Parathyroid adenoma (tissue), 2 donors: ENCODE measurements around the gene SLC39A11.

Source experiments
- H2AFZ ChIP-seq: fragments of 300-600 bp; sonication (generic); one replicate; pipeline ENCODE4 v1.7.0; 2017; ENCODE audit warnings: antibody characterized with exemption, mild to moderate bottlenecking
- H3K27ac ChIP-seq: fragments of 300-600 bp; sonication (generic); one replicate; pipeline ENCODE4 v1.7.0; 2017
- H3K27me3 ChIP-seq: fragments of 300-600 bp; sonication (generic); one replicate; pipeline ENCODE4 v1.7.0; 2017; ENCODE audit warnings: low read length; ENCODE audit not compliant: control insufficient read depth, insufficient read depth
- H3K36me3 ChIP-seq: fragments of 300-600 bp; sonication (generic); one replicate; pipeline ENCODE4 v1.7.0; 2017; ENCODE audit warnings: low read length; ENCODE audit not compliant: control insufficient read depth, insufficient read depth
- H3K4me1 ChIP-seq: fragments of 300-600 bp; sonication (generic); one replicate; pipeline ENCODE4 v1.7.0; 2017; ENCODE audit warnings: control low read depth
- H3K4me2 ChIP-seq: fragments of 300-600 bp; sonication (generic); one replicate; pipeline ENCODE4 v1.7.0; 2017; ENCODE audit warnings: low read length
- H3K4me3 ChIP-seq: fragments of 300-600 bp; sonication (generic); one replicate; pipeline ENCODE4 v1.7.0; 2017; ENCODE audit warnings: low read depth, low read length
- H3K79me2 ChIP-seq: fragments of 300-600 bp; sonication (generic); one replicate; pipeline ENCODE4 v1.7.0; 2017; ENCODE audit warnings: control low read depth
- H3K9ac ChIP-seq: fragments of 300-600 bp; sonication (generic); one replicate; pipeline ENCODE4 v1.7.0; 2017; ENCODE audit warnings: mild to moderate bottlenecking
- H3K9me3 ChIP-seq: fragments of 300-600 bp; sonication (generic); one replicate; pipeline ENCODE4 v1.7.0; 2017; ENCODE audit warnings: low read length; ENCODE audit not compliant: control insufficient read depth
- CTCF ChIP-seq: fragments of 300-600 bp; sonication (generic); IDR thresholded peaks from one replicate; pipeline ENCODE4 v1.7.0; 2017; ENCODE audit warnings: antibody characterized with exemption, mild to moderate bottlenecking
- donor health status: primary hyperparathyroidism.

SLC39A11 gene

GRCh38 chr17:72760368-72760767, 332.1 kb downstream of the SLC39A11 start:
- no peak overlapping the region for H3K4me3 ChIP-seq

GRCh38 chr17:72759301-72759700, 333.2 kb downstream of the SLC39A11 start:
- H3K36me3 ChIP-seq = no peaks in the 10 kb centered on the region
- H3K4me2 ChIP-seq = no peak overlapping the region

More at GRCh38 chr17:72760368-72760767, 332.1 kb downstream of the SLC39A11 start:
- Histone ChIP-seq H3K79me2 (no peaks in the 10 kb centered on the region), H2AFZ (no peak overlapping the region), H3K36me3 (no peaks in the 10 kb centered on the region), H3K4me2 (no peak overlapping the region), H3K4me1 (no peaks in the 10 kb centered on the region), H3K9me3 (no peaks in the 10 kb centered on the region), H3K27me3 (no peaks in the 10 kb centered on the region), H3K27ac (no peak overlapping the region), H3K9ac (no peak overlapping the region)
- no peak for TF ChIP-seq CTCF

DNA sequence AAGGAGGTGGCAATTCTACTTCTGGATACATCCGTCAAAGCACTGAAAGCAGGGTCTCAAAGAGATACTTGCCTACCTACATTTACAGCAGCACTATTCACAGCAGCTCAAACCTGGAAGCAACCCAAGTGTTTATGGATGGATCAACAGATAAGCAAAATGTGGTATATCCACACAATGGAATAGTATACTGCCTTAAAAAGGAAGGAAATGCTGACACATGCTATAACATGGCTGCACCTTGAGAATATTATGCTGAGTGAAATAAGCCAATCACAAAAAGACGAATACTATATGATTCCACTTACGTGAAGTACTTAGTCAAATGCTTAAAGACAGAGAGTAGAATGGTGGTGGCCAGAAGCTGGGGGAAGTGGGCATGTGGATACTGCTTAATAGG, 336.2 kb downstream of the SLC39A11 start:
- Histone ChIP-seq H3K79me2 (no peaks in the 10 kb centered on the region), H3K27me3 (no peaks in the 10 kb centered on the region), H3K9ac (no peak overlapping the region), H3K27ac (no peak overlapping the region), H2AFZ (no peak overlapping the region), H3K4me3 (no peak overlapping the region), H3K4me2 (no peak overlapping the region), H3K36me3 (no peaks in the 10 kb centered on the region), H3K4me1 (no peaks in the 10 kb centered on the region), H3K9me3 (no peaks in the 10 kb centered on the region)
- TF ChIP-seq CTCF = no peak

More at GRCh38 chr17:72759301-72759700, 333.2 kb downstream of the SLC39A11 start:
- Histone ChIP-seq H3K79me2 (no peaks in the 10 kb centered on the region), H3K9ac (no peak overlapping the region), H3K4me3 (no peak overlapping the region), H3K27me3 (no peaks in the 10 kb centered on the region), H3K4me1 (no peaks in the 10 kb centered on the region), H3K9me3 (no peaks in the 10 kb centered on the region), H3K27ac (no peak overlapping the region), H2AFZ (no peak overlapping the region)
- no peak for TF ChIP-seq CTCF

- Histone ChIP-seq H3K4me2 (no peak overlapping the region), H3K9me3 (no peaks in the 10 kb centered on the region), H3K27me3 (no peaks in the 10 kb centered on the region), H3K79me2 (no peaks in the 10 kb centered on the region), H3K4me3 (no peak overlapping the region), H2AFZ (no peak overlapping the region), H3K36me3 (no peaks in the 10 kb centered on the region), H3K4me1 (no peaks in the 10 kb centered on the region), H3K27ac (no peak overlapping the region), H3K9ac (no peak overlapping the region)
- TF ChIP-seq CTCF = no peak
Observed at GRCh38 chr17:72754513-72754912, 338.0 kb downstream of the SLC39A11 start.

DNA sequence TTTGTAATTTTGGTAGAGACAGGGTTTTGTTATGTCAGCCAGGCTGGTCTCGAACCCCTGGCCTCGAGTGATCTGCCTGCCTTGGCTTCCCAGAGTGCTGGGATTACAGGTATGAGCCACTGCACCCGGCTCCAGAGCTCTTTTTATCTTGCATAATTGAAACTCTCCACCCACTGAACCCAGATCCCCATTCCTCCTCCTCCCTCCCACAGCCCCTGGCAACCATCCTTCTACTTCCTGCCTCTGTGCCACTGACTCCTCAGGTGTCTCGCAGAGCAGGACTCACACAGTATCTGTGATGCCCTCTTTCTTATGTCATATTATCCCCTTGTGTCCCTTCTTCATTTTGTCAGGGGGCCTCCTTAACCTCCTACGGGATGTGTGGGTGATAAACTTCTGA, 340.7 kb downstream of the SLC39A11 start:
- H3K4me3 ChIP-seq = no peak overlapping the region
- H3K9me3 ChIP-seq = no peaks in the 10 kb centered on the region
- H3K36me3 ChIP-seq = no peaks in the 10 kb centered on the region
- no peaks in the 10 kb centered on the region for H3K79me2 ChIP-seq
- H3K4me1 ChIP-seq = no peaks in the 10 kb centered on the region
- TF ChIP-seq CTCF = no peak
- no peak overlapping the region for H3K9ac ChIP-seq
- H2AFZ ChIP-seq = no peak overlapping the region
- no peak overlapping the region for H3K27ac ChIP-seq
- H3K4me2 ChIP-seq = no peak overlapping the region
- H3K27me3 ChIP-seq = no peaks in the 10 kb centered on the region
